PC-3 (cell line): ENCODE measurements around the gene KRCC1.

Source experiments
- EZH2 ChIP-seq: fragments of 300-600 bp; sonication (generic); IDR thresholded peaks from one replicate; pipeline ENCODE4 v1.6.1; 2017; ENCODE audit warnings: antibody characterized with exemption, mild to moderate bottlenecking, low read length; ENCODE audit not compliant: unreplicated experiment
- TF ChIP-seq, protein P1 (sequence below): fragments of 300-600 bp; sonication (generic); conservative IDR thresholded peaks from 2 replicates; pipeline ENCODE4 v1.5.1; 2017; ENCODE audit warnings: antibody characterized with exemption, low read depth, mild to moderate bottlenecking, low read length

DNA sequence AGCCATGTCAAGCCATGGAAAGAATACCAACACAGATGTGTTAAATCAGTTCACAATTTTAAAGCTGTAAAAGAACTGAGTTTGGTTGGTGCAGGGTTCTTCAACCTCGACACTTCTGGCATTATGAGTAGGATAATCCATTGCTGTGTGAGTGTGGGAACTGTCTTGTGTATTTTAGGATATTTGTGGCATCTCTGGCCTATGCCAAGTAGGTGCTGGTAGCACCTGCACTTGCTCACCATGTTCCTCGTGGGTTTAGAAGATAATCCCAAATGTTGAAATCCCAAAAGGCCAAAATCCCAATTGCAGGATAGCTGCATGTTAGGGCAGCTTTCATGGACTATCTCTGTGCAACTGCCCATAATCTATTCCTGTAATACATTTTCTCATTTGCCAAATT lies 3.8 kb downstream of the KRCC1 start:
- TF ChIP-seq, protein P1, sequence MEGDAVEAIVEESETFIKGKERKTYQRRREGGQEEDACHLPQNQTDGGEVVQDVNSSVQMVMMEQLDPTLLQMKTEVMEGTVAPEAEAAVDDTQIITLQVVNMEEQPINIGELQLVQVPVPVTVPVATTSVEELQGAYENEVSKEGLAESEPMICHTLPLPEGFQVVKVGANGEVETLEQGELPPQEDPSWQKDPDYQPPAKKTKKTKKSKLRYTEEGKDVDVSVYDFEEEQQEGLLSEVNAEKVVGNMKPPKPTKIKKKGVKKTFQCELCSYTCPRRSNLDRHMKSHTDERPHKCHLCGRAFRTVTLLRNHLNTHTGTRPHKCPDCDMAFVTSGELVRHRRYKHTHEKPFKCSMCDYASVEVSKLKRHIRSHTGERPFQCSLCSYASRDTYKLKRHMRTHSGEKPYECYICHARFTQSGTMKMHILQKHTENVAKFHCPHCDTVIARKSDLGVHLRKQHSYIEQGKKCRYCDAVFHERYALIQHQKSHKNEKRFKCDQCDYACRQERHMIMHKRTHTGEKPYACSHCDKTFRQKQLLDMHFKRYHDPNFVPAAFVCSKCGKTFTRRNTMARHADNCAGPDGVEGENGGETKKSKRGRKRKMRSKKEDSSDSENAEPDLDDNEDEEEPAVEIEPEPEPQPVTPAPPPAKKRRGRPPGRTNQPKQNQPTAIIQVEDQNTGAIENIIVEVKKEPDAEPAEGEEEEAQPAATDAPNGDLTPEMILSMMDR = no peak
- TF ChIP-seq EZH2 = no peak
